GM21786 (cell line): ENCODE measurements around the gene SYNGR3.
"Not testable (repeated sequence)": the region's sequence is repeated elsewhere in the genome, so short reads cannot be mapped to it uniquely, and the experiment has no call there.

Experiments used
- ATAC-seq: cut with Tn5 transposase; IDR thresholded peaks from one replicate; pipeline ENCODE4 v1.9.1; 2021; ENCODE audit not compliant: unreplicated experiment

The SYNGR3 gene

GRCh38 chr16:1989209-1990100, at the start of gene SYNGR3:
Gene SYNGR3, plus strand, starts transcription at chr16:1989970. Its CDS starts 133 bp downstream, at chr16:1990103.
- no peak for ATAC-seq

GRCh38 chr16:1940273-1941161, 49.3 kb upstream of the SYNGR3 start:
- no peak for ATAC-seq

GRCh38 chr16:1941162-1942046, 48.4 kb upstream of the SYNGR3 start:
- ATAC-seq = no peak

- no peak for ATAC-seq
Measured at GRCh38 chr16:1942047-1942809, 47.5 kb upstream of the SYNGR3 start.

GRCh38 chr16:1942810-1943726, 46.7 kb upstream of the SYNGR3 start, which contains the start of gene MSRB1:
Gene MSRB1, minus strand, starts transcription at chr16:1943199. Its CDS starts 43 bp downstream, at chr16:1943156.
- ATAC-seq = peak; percentile 92

- no peak for ATAC-seq
Measured at GRCh38 chr16:1944612-1945199, 45.1 kb upstream of the SYNGR3 start.

GRCh38 chr16:1945559-1946391, 44.0 kb upstream of the SYNGR3 start:
- no peak for ATAC-seq

GRCh38 chr16:1946495-1947368, 43.0 kb upstream of the SYNGR3 start:
- no peak for ATAC-seq

GRCh38 chr16:1947369-1947670, 42.5 kb upstream of the SYNGR3 start:
- ATAC-seq = no peak

- no peak for ATAC-seq
Measured at GRCh38 chr16:1949507-1949906, 40.3 kb upstream of the SYNGR3 start.

- ATAC-seq = no peak
Measured at GRCh38 chr16:1950047-1950446, 39.7 kb upstream of the SYNGR3 start.

GRCh38 chr16:1950559-1950958, 39.2 kb upstream of the SYNGR3 start:
- ATAC-seq = no peak

GRCh38 chr16:1953734-1954133, 36.0 kb upstream of the SYNGR3 start:
- ATAC-seq = no peak

- ATAC-seq = not testable (repeated sequence)
Measured at GRCh38 chr16:1957434-1958142, 32.2 kb upstream of the SYNGR3 start.

- ATAC-seq = not testable (repeated sequence)
Measured at GRCh38 chr16:1958143-1958491, 31.7 kb upstream of the SYNGR3 start.

- ATAC-seq = no peak
Measured at GRCh38 chr16:1958715-1959268, 31.0 kb upstream of the SYNGR3 start.
